GM18517 (cell line): ENCODE results near the gene CCR2.
"Not testable (repeated sequence)": the region's sequence is repeated elsewhere in the genome, so short reads cannot be mapped to it uniquely, and the experiment has no call there.

ENCODE experiments used
- ATAC-seq: cut with Tn5 transposase; IDR thresholded peaks from one replicate; pipeline ENCODE4 v1.9.1; 2021; ENCODE audit warnings: mild to moderate bottlenecking, moderate library complexity; ENCODE audit not compliant: unreplicated experiment

Gene CCR2

GRCh38 chr3:46375814-46376213 lies 21.9 kb downstream of the CCR2 start:
- ATAC-seq = no peak

- ATAC-seq = no peak
Observed at GRCh38 chr3:46378426-46378942, 24.6 kb downstream of the CCR2 start.

GRCh38 chr3:46380471-46381221 lies 26.7 kb downstream of the CCR2 start:
- no peak for ATAC-seq

- ATAC-seq = no peak
Observed at GRCh38 chr3:46381625-46382024, 27.7 kb downstream of the CCR2 start.

- ATAC-seq = no peak
Observed at GRCh38 chr3:46383211-46383950, 29.5 kb downstream of the CCR2 start.

- no peak for ATAC-seq
Observed at GRCh38 chr3:46383951-46384330, 30.0 kb downstream of the CCR2 start.

GRCh38 chr3:46386205-46386604 lies 32.3 kb downstream of the CCR2 start:
- ATAC-seq = no peak

GRCh38 chr3:46388847-46389246 lies 34.9 kb downstream of the CCR2 start:
- ATAC-seq = not testable (repeated sequence)

- no peak for ATAC-seq
Observed at GRCh38 chr3:46389306-46389705, 35.4 kb downstream of the CCR2 start.

GRCh38 chr3:46391526-46391925 lies 37.6 kb downstream of the CCR2 start:
- not testable (repeated sequence) for ATAC-seq

- ATAC-seq = no peak
Observed at GRCh38 chr3:46393011-46393410, 39.1 kb downstream of the CCR2 start.

GRCh38 chr3:46393554-46394434 lies 39.9 kb downstream of the CCR2 start:
- ATAC-seq = no peak

GRCh38 chr3:46395210-46395661 lies 41.3 kb downstream of the CCR2 start:
- no peak for ATAC-seq

GRCh38 chr3:46395766-46396530 lies 42.0 kb downstream of the CCR2 start:
- no peak for ATAC-seq

- ATAC-seq = no peak
Observed at GRCh38 chr3:46397111-46397510, 43.2 kb downstream of the CCR2 start.

- ATAC-seq = no peak
Observed at GRCh38 chr3:46398186-46398955, 44.5 kb downstream of the CCR2 start.

GRCh38 chr3:46399098-46399497 lies 45.2 kb downstream of the CCR2 start:
- no peak for ATAC-seq

GRCh38 chr3:46399557-46399956 lies 45.6 kb downstream of the CCR2 start:
- no peak for ATAC-seq

GRCh38 chr3:46400000-46400734 lies 46.3 kb downstream of the CCR2 start:
- ATAC-seq = no peak
